HPDE6-E6E7 (cell line): ENCODE results near the gene CATSPERE.
A peak's percentile ranks its signal among the peaks of the same experiment; 100 is the strongest.

Experiments used
- DNase-seq: peaks from one replicate; pipeline ENCODE4 v3.0.0; 2011; ENCODE audit warnings: missing footprints; ENCODE audit errors: extremely low spot score

The CATSPERE gene

GRCh38 chr1:244461245-244462071 lies at the start of gene CATSPERE:
Gene CATSPERE (plus strand): TSS chr1:244461273. CDS start chr1:244461430, 157 bp downstream.
- peak; percentile 35 for DNase-seq

- DNase-seq, result no peak
Measured at GRCh38 chr1:244412176-244412575, 48.9 kb upstream of the CATSPERE start.

GRCh38 chr1:244413736-244414135 lies 47.3 kb upstream of the CATSPERE start:
- no peak for DNase-seq

GRCh38 chr1:244414543-244414942 lies 46.5 kb upstream of the CATSPERE start:
- no peak for DNase-seq

- DNase-seq, result no peak
Measured at GRCh38 chr1:244419024-244419423, 42.0 kb upstream of the CATSPERE start.

GRCh38 chr1:244422174-244422573 lies 38.9 kb upstream of the CATSPERE start:
- no peak for DNase-seq

- no peak for DNase-seq
Measured at GRCh38 chr1:244424649-244425334, 36.3 kb upstream of the CATSPERE start.

GRCh38 chr1:244427647-244428046 lies 33.4 kb upstream of the CATSPERE start:
- no peak for DNase-seq

GRCh38 chr1:244429818-244430217 lies 31.3 kb upstream of the CATSPERE start:
- no peak for DNase-seq

- DNase-seq, result no peak
Measured at GRCh38 chr1:244431166-244431565, 29.9 kb upstream of the CATSPERE start.

- DNase-seq, result no peak
Measured at GRCh38 chr1:244435562-244436205, 25.4 kb upstream of the CATSPERE start.

GRCh38 chr1:244436336-244437085 lies 24.6 kb upstream of the CATSPERE start:
- DNase-seq, result no peak

- no peak for DNase-seq
Measured at GRCh38 chr1:244437086-244437468, 24.0 kb upstream of the CATSPERE start.

GRCh38 chr1:244439391-244440032 lies 21.6 kb upstream of the CATSPERE start:
- no peak for DNase-seq

GRCh38 chr1:244442850-244443249 lies 18.2 kb upstream of the CATSPERE start:
- no peak for DNase-seq

- no peak for DNase-seq
Measured at GRCh38 chr1:244444854-244445253, 16.2 kb upstream of the CATSPERE start.

- DNase-seq, result no peak
Measured at GRCh38 chr1:244445320-244446181, 15.5 kb upstream of the CATSPERE start.

- DNase-seq, result no peak
Measured at GRCh38 chr1:244447024-244447423, 14.0 kb upstream of the CATSPERE start.

- no peak for DNase-seq
Measured at GRCh38 chr1:244447552-244447951, 13.5 kb upstream of the CATSPERE start.

- no peak for DNase-seq
Measured at GRCh38 chr1:244448279-244449036, 12.6 kb upstream of the CATSPERE start.
